CD14-positive monocyte (primary cell): ENCODE data around the gene CNIH3. TPM values are rescaled to one million over a fixed set of nuclear protein-coding genes. Genes with fewer than 3 reads are reported as not detected.

Source experiments
- DNase-seq, 3 donors: peaks; one replicate each; pipeline ENCODE4 v3.0.0-alpha.2; 2011 to 2022
- H2AFZ ChIP-seq: 2 replicates; pipeline ENCODE4 v1.6.0; 2012; ENCODE audit warnings: mild to moderate bottlenecking, low read depth, low read length, inconsistent platforms; ENCODE audit not compliant: insufficient read depth, poor library complexity, severe bottlenecking
- H3K27ac ChIP-seq, 2 donors: 1 replicate in 1 of 2; 2 replicates in 1 of 2; pipeline ENCODE4 v1.5.1; 2012 to 2013; ENCODE audit warnings: low read length in 2 of 2, control low read depth in 1 of 2, inconsistent platforms in 1 of 2, low read depth in 1 of 2, mild to moderate bottlenecking in 1 of 2
- H3K27me3 ChIP-seq, 2 donors: one replicate each; pipeline versions ENCODE4 v1.6.0 to v1.6.1; 2011 to 2013; ENCODE audit warnings: low read length in 2 of 2; ENCODE audit not compliant: control insufficient read depth in 2 of 2, insufficient read depth in 2 of 2
- H3K36me3 ChIP-seq, 2 donors: replicated peaks in 1 of 2; 1 replicate in 1 of 2; 2 replicates in 1 of 2; pipeline versions ENCODE4 v1.5.1 to v1.6.1; 2012 to 2013; ENCODE audit warnings: low read length in 2 of 2, control low read depth in 1 of 2, inconsistent platforms in 1 of 2, mild to moderate bottlenecking in 1 of 2; ENCODE audit not compliant: insufficient read depth in 2 of 2, control insufficient read depth in 1 of 2
- H3K4me1 ChIP-seq, 2 donors: 1 replicate in 1 of 2; 2 replicates in 1 of 2; pipeline versions ENCODE4 v1.5.1 to v1.6.1; 2012 to 2013; ENCODE audit warnings: low read length in 2 of 2, control low read depth in 1 of 2, inconsistent platforms in 1 of 2, mild to moderate bottlenecking in 1 of 2, moderate library complexity in 1 of 2; ENCODE audit not compliant: insufficient read depth in 2 of 2, control insufficient read depth in 1 of 2
- H3K4me2 ChIP-seq: replicated peaks from 2 replicates; pipeline ENCODE3; 2012; ENCODE audit warnings: low read length, moderate library complexity, mild to moderate bottlenecking; ENCODE audit not compliant: poor library complexity, severe bottlenecking; ENCODE audit errors: extremely low read depth
- H3K4me3 ChIP-seq, 3 experiments: fragments of 200-600 bp in 1 of 3; sonication (generic) in 1 of 3; replicated peaks in 1 of 3; 1 replicate in 2 of 3; 2 replicates in 1 of 3; pipeline ENCODE4 v1.5.1; 2011 to 2013; ENCODE audit warnings: low read length in 3 of 3, mild to moderate bottlenecking in 3 of 3, control low read depth in 2 of 3, low read depth in 2 of 3, inconsistent platforms in 1 of 3, moderate library complexity in 1 of 3
- H3K79me2 ChIP-seq: 2 replicates; pipeline ENCODE4 v1.6.0; 2012; ENCODE audit warnings: mild to moderate bottlenecking, control low read depth, inconsistent platforms, low read length, moderate library complexity; ENCODE audit not compliant: insufficient read depth
- H3K9ac ChIP-seq: 2 replicates; pipeline ENCODE4 v1.6.0; 2017; ENCODE audit warnings: low read length, mild to moderate bottlenecking; ENCODE audit not compliant: insufficient read depth, poor library complexity, severe bottlenecking
- H3K9me3 ChIP-seq, 2 donors: replicated peaks in 1 of 2; 1 replicate in 1 of 2; 2 replicates in 1 of 2; pipeline versions ENCODE4 v1.5.1 to v1.6.1; 2012 to 2013; ENCODE audit warnings: low read length in 2 of 2, control low read depth in 1 of 2; ENCODE audit not compliant: control insufficient read depth in 1 of 2, insufficient read depth in 1 of 2
- H4K20me1 ChIP-seq: 2 replicates; pipeline ENCODE4 v1.6.0; 2012; ENCODE audit warnings: mild to moderate bottlenecking, low read length, control low read depth, moderate library complexity; ENCODE audit not compliant: insufficient read depth
- H3K27ac Mint-ChIP-seq, 7 donors: one replicate each; pipeline ENCODE4 v1.8.0; 2020; ENCODE audit warnings: mild to moderate bottlenecking in 7 of 7, mixed read lengths in 7 of 7, moderate library complexity in 6 of 7, inconsistent platforms in 2 of 7
- H3K27me3 Mint-ChIP-seq, 3 donors: one replicate each; pipeline ENCODE4 v1.8.0; 2021 to 2022; ENCODE audit warnings: low read depth in 3 of 3, mild to moderate bottlenecking in 3 of 3, mixed read lengths in 3 of 3, moderate library complexity in 3 of 3, inconsistent platforms in 1 of 3
- H3K36me3 Mint-ChIP-seq, 2 donors: one replicate each; pipeline ENCODE4 v1.8.0; 2020; ENCODE audit warnings: mixed read lengths in 2 of 2, inconsistent platforms in 1 of 2, mild to moderate bottlenecking in 1 of 2
- H3K4me1 Mint-ChIP-seq: one replicate; pipeline ENCODE4 v1.8.0; 2020; ENCODE audit warnings: mild to moderate bottlenecking, mixed read lengths
- H3K4me3 Mint-ChIP-seq, 2 donors: one replicate each; pipeline ENCODE4 v1.8.0; 2020; ENCODE audit warnings: mild to moderate bottlenecking in 2 of 2, mixed read lengths in 2 of 2, moderate library complexity in 1 of 2
- H3K9me3 Mint-ChIP-seq, 7 donors: one replicate each; pipeline ENCODE4 v1.8.0; 2020 to 2022; ENCODE audit warnings: mixed read lengths in 7 of 7, mild to moderate bottlenecking in 6 of 7, moderate library complexity in 6 of 7, inconsistent platforms in 2 of 7
- WGBS: methylation state at CpG from one replicate; pipeline ENCODE4 v1.1.5; 2013; ENCODE audit warnings: missing lambda C conversion rate; ENCODE audit not compliant: insufficient coverage; 5-methylcytosine and 5-hydroxymethylcytosine counted together
- intact Hi-C, 2 donors: fragments of 100-400 bp; cut with micrococcal nuclease; formaldehyde crosslinking; loops; one replicate each; pipeline versions ENCODE4 v1.15.0 to v1.15.1; 2023
- polyA plus RNA-seq, 3 donors: library from polyadenylated mRNA; depleted of rRNA in 1 of 3; unstranded in 2 of 3; stranded (reverse) in 1 of 3; fragments of 300-500 nt in 2 of 3; fragments of >200 nt in 1 of 3; fragmentation: Illumina TruSeq in 2 of 3; gene quantifications; 1 replicate in 2 of 3; 2 replicates in 1 of 3; pipeline ENCODE4 v1.2.3, GENCODE V29; 2012 to 2021
- TF ChIP-seq, protein P1 (sequence below): fragments of 200-600 bp; IDR thresholded peaks from one replicate; pipeline ENCODE4 v1.8.0; 2022; ENCODE audit warnings: antibody characterized with exemption, mild to moderate bottlenecking

The CNIH3 gene
- polyA plus RNA-seq, 3 donors = 0.37 TPM; not detected in 2

DNA sequence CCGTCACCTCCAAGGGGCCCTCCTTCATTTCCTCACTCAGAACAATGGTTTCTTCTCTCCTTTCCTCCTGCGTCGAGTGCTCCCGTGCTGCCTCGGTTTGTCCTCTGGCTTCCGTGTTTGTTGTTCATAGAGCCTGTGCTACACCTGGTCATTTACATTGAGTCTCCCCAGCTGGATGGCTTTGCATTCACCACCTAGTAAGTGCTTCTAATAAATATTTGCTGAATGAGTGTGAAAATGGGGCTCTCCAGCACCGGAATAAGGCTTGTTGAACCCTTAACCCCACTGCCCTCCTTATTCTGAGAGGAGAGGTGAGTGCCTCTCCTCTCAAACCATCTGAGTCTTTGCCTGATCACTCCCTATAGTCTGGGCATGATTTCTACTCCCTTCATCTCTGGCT, 104.9 kb downstream of the CNIH3 start:
- no peak overlapping the region for H3K4me2 ChIP-seq
- no peak overlapping the region for H2AFZ ChIP-seq
- H3K27ac Mint-ChIP-seq = no peak overlapping the region
- H3K9me3 ChIP-seq = no peaks in the 10 kb centered on the region
- H3K27me3 Mint-ChIP-seq = peaks cover under 1 to 6% (median 4%) of the 10 kb centered on the region in 3 donors
- H3K27ac ChIP-seq = no peak overlapping the region
- no peaks in the 10 kb centered on the region for H3K36me3 Mint-ChIP-seq
- no peak overlapping the region for H3K4me3 ChIP-seq
- DNase-seq = no peak
- no peak overlapping the region for H3K9ac ChIP-seq
- 93% methylated on average over 3 of the region's 7 CpGs for WGBS
- no peak overlapping the region for H3K4me3 Mint-ChIP-seq
- H3K4me1 Mint-ChIP-seq = peaks cover 4% of the 10 kb centered on the region
- H3K79me2 ChIP-seq = no peaks in the 10 kb centered on the region
- no peaks in the 10 kb centered on the region for H3K36me3 ChIP-seq
- H4K20me1 ChIP-seq = no peaks in the 10 kb centered on the region
- no peaks in the 10 kb centered on the region for H3K27me3 ChIP-seq
- peaks cover 0 to 2% (median 0%) of the 10 kb centered on the region in 7 donors for H3K9me3 Mint-ChIP-seq
- H3K4me1 ChIP-seq = peaks cover 0 to 1% of the 10 kb centered on the region in 2 donors
- intact Hi-C loops = no loop called here
- TF ChIP-seq, protein P1, sequence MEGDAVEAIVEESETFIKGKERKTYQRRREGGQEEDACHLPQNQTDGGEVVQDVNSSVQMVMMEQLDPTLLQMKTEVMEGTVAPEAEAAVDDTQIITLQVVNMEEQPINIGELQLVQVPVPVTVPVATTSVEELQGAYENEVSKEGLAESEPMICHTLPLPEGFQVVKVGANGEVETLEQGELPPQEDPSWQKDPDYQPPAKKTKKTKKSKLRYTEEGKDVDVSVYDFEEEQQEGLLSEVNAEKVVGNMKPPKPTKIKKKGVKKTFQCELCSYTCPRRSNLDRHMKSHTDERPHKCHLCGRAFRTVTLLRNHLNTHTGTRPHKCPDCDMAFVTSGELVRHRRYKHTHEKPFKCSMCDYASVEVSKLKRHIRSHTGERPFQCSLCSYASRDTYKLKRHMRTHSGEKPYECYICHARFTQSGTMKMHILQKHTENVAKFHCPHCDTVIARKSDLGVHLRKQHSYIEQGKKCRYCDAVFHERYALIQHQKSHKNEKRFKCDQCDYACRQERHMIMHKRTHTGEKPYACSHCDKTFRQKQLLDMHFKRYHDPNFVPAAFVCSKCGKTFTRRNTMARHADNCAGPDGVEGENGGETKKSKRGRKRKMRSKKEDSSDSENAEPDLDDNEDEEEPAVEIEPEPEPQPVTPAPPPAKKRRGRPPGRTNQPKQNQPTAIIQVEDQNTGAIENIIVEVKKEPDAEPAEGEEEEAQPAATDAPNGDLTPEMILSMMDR = no peak

DNA sequence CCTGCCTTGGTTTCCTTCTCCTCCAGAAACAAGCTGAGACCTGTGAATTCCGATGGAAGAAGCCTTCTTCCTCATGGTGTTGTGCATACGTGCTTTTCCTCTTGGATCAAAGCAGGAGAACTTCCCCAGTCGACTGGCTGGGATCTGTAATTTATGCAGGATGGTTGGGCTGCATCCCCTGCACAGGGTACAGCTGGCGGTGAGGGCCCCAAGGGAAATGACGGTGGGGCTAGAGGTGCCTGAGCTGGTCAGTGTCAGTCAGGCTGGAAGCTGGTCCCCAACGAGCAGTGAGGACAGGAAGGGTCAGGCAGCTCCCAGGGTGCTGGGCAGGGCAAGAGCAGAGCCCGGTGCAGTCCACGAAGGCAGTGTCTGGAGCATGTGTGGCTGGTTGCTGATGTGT, 106.7 kb downstream of the CNIH3 start:
- Histone ChIP-seq H3K4me3 (no peak overlapping the region), H3K36me3 (no peaks in the 10 kb centered on the region), H3K4me2 (no peak overlapping the region), H3K27ac (no peak overlapping the region), H3K79me2 (no peaks in the 10 kb centered on the region), H2AFZ (no peak overlapping the region), H4K20me1 (no peaks in the 10 kb centered on the region), H3K9me3 (no peaks in the 10 kb centered on the region), H3K27me3 (no peaks in the 10 kb centered on the region), H3K9ac (no peak overlapping the region), H3K4me1 (peaks cover 7 to 12% of the 10 kb centered on the region in 2 donors)
- no peaks in the 10 kb centered on the region for H3K36me3 Mint-ChIP-seq
- H3K9me3 Mint-ChIP-seq = peaks cover 0 to 2% (median 0%) of the 10 kb centered on the region in 7 donors
- intact Hi-C loops = no loop called here
- no peak for DNase-seq
- no peak overlapping the region for H3K4me3 Mint-ChIP-seq
- peaks cover 1 to 3% (median 3%) of the 10 kb centered on the region in 3 donors for H3K27me3 Mint-ChIP-seq
- TF ChIP-seq, protein P1 = no peak
- no peak overlapping the region for H3K27ac Mint-ChIP-seq
- WGBS = 82% methylated on average over 7 of the region's 8 CpGs
- peaks cover 17% of the 10 kb centered on the region for H3K4me1 Mint-ChIP-seq
